HCT116 (cell line): Measurements from ENCODE around the gene CYP1A1. TPM values are rescaled to one million over a fixed set of nuclear protein-coding genes. Genes with fewer than 3 reads are reported as not detected.

Experiments used
- ATAC-seq: fragments of 200-7000 bp; cut with Tn5 transposase; 2 replicates; pipeline ENCODE4 v1.9.1; 2020; ENCODE audit warnings: mild to moderate bottlenecking, moderate library complexity
- BruUV-seq: library from RNA; stranded (reverse); fragments of 400-500 nt; replicated peaks from 2 replicates; lab custom pipeline; 2021; lab: Mats Ljungman, UMichigan
- CTCF ChIA-PET: fragments of 300-600 bp; sonication (Branson Sonifier 250); formaldehyde crosslinking; loops from one replicate; lab custom pipeline; 2021; ENCODE audit warnings: antibody characterized with exemption; lab: Charles Lee
- POLR2A ChIA-PET: fragments of 300-600, 350-600 bp; sonication (Branson Sonifier 250); formaldehyde crosslinking; loops from one replicate; lab custom pipeline; 2021; ENCODE audit warnings: antibody characterized with exemption; lab: Charles Lee
- RAD21 ChIA-PET, 2 experiments: fragments of 300-600 bp; sonication (Branson Sonifier 250); formaldehyde crosslinking; loops; one replicate each; lab custom pipeline; 2023; ENCODE audit warnings: low total read pairs in 2 of 2; ENCODE audit not compliant: uncharacterized antibody in 2 of 2, unreplicated experiment in 2 of 2, low non-redundant PET in 1 of 2; lab: Charles Lee
- DNase-seq: peaks from one replicate; pipeline ENCODE4 v3.0.0-alpha.2; 2010; ENCODE audit warnings: low read depth, low spot score
- H2AFZ ChIP-seq: fragments of 200-600 bp; shearing (Covaris generic), sonication (generic); 2 replicates; pipeline ENCODE4 v1.6.1; 2017; ENCODE audit warnings: low read depth, mixed run types, mixed read lengths, antibody characterized with exemption, low read length; ENCODE audit not compliant: poor library complexity, severe bottlenecking
- H3K27ac ChIP-seq: 2 replicates; pipeline ENCODE4 v1.5.1; 2012; ENCODE audit warnings: low read depth, low read length
- H3K27me3 ChIP-seq: fragments of 200-600 bp; sonication (generic); 2 replicates; pipeline ENCODE4 v1.6.1; 2016; ENCODE audit warnings: mixed run types, low read length, mixed read lengths; ENCODE audit not compliant: insufficient read depth
- H3K36me3 ChIP-seq, 2 experiments: fragments of 200-500 bp in 1 of 2; fragments of 200-600 bp in 1 of 2; sonication (Bioruptor generic) in 1 of 2; sonication (generic) in 1 of 2; 2 replicates each; pipeline versions ENCODE4 v1.5.1 to v1.6.1; 2014 to 2016; ENCODE audit warnings: low read length in 2 of 2, inconsistent platforms in 1 of 2, mixed read lengths in 1 of 2, mixed run types in 1 of 2; ENCODE audit not compliant: insufficient read depth in 2 of 2, control insufficient read depth in 1 of 2
- H3K4me1 ChIP-seq, 2 experiments: fragments of 200-600 bp in 1 of 2; sonication (generic) in 1 of 2; 2 replicates each; pipeline versions ENCODE4 v1.5.1 to v1.6.1; 2012 to 2017; ENCODE audit warnings: low read length in 2 of 2, inconsistent platforms in 1 of 2, mild to moderate bottlenecking in 1 of 2, mixed read lengths in 1 of 2, mixed run types in 1 of 2, moderate library complexity in 1 of 2; ENCODE audit not compliant: insufficient read depth in 2 of 2, control insufficient read depth in 1 of 2
- H3K4me2 ChIP-seq: fragments of 200-600 bp; sonication (generic); 2 replicates; pipeline ENCODE4 v1.6.1; 2017; ENCODE audit warnings: mixed run types, low read length, mixed read lengths
- H3K4me3 ChIP-seq, 2 experiments: fragments of 200-600 bp in 1 of 2; sonication (generic) in 1 of 2; replicated peaks in 1 of 2; 2 replicates each; pipeline ENCODE4 v1.5.1; 2011 to 2016; ENCODE audit warnings: low read length in 2 of 2, control low read depth in 1 of 2, low read depth in 1 of 2, mild to moderate bottlenecking in 1 of 2, mixed read lengths in 1 of 2, mixed run types in 1 of 2
- H3K79me2 ChIP-seq: fragments of 200-600 bp; sonication (generic); 2 replicates; pipeline ENCODE4 v1.6.1; 2017; ENCODE audit warnings: mild to moderate bottlenecking, mixed run types, low read length, moderate library complexity, mixed read lengths; ENCODE audit not compliant: insufficient read depth
- H3K9ac ChIP-seq: fragments of 200-600 bp; sonication (generic); 2 replicates; pipeline ENCODE4 v1.6.1; 2016; ENCODE audit warnings: low read length, mixed read lengths
- H3K9me2 ChIP-seq: fragments of 200-600 bp; sonication (generic), shearing (Covaris generic); 2 replicates; pipeline ENCODE4 v1.6.1; 2017; ENCODE audit warnings: mixed run types, mild to moderate bottlenecking, moderate library complexity; ENCODE audit not compliant: insufficient read depth
- H3K9me3 ChIP-seq, 2 experiments: fragments of 200-500 bp in 1 of 2; fragments of 200-600 bp in 1 of 2; sonication (Bioruptor generic) in 1 of 2; sonication (generic) in 1 of 2; 2 replicates each; pipeline ENCODE4 v1.6.1; 2014 to 2017; ENCODE audit warnings: low read length in 2 of 2, mixed read lengths in 2 of 2, inconsistent platforms in 1 of 2, low read depth in 1 of 2, mild to moderate bottlenecking in 1 of 2, mixed run types in 1 of 2, moderate library complexity in 1 of 2; ENCODE audit not compliant: control insufficient read depth in 1 of 2, insufficient read depth in 1 of 2
- H4K20me1 ChIP-seq: fragments of 200-600 bp; sonication (generic), shearing (Covaris generic); 2 replicates; pipeline ENCODE4 v1.6.1; 2017; ENCODE audit warnings: mixed run types, mild to moderate bottlenecking, moderate library complexity; ENCODE audit not compliant: insufficient read depth
- CBX3 ChIP-seq: IDR thresholded peaks from 2 replicates; pipeline ENCODE4 v1.6.1; 2012; ENCODE audit warnings: low read depth
- CEBPB ChIP-seq: IDR thresholded peaks from 2 replicates; pipeline ENCODE4 v1.6.1; 2012; ENCODE audit warnings: low read depth
- EGR1 ChIP-seq: IDR thresholded peaks from 2 replicates; pipeline ENCODE4 v1.6.1; 2012; ENCODE audit warnings: low read depth
- ELF1 ChIP-seq: IDR thresholded peaks from 2 replicates; pipeline ENCODE4 v1.6.1; 2012; ENCODE audit warnings: low read depth, borderline replicate concordance
- EZH2 ChIP-seq: fragments of 200-600 bp; sonication (generic); IDR thresholded peaks from 2 replicates; pipeline ENCODE4 v1.6.1; 2017; ENCODE audit warnings: antibody characterized with exemption, mixed run types
- EZH2phosphoT487 ChIP-seq: fragments of 200-600 bp; IDR thresholded peaks from 2 replicates; pipeline ENCODE4 v1.6.1; 2018; ENCODE audit warnings: antibody characterized with exemption, borderline replicate concordance
- FOSL1 ChIP-seq: IDR thresholded peaks from 2 replicates; pipeline ENCODE4 v1.6.1; 2012; ENCODE audit warnings: low read depth
- JUND ChIP-seq: IDR thresholded peaks from 2 replicates; pipeline ENCODE4 v1.6.1; 2012
- MAX ChIP-seq: IDR thresholded peaks from 2 replicates; pipeline ENCODE4 v1.6.1; 2012
- POLR2A ChIP-seq: IDR thresholded peaks from 2 replicates; pipeline ENCODE4 v1.7.0; 2011; ENCODE audit warnings: borderline replicate concordance; ENCODE audit not compliant: insufficient read depth, insufficient read length; ENCODE audit errors: extremely low read depth
- POLR2AphosphoS5 ChIP-seq: IDR thresholded peaks from 2 replicates; pipeline ENCODE4 v1.6.1; 2011; ENCODE audit warnings: mild to moderate bottlenecking, low read depth, low read length, moderate library complexity
- RAD21 ChIP-seq: IDR thresholded peaks from 2 replicates; pipeline ENCODE4 v1.6.1; 2012; ENCODE audit warnings: low read depth, mild to moderate bottlenecking
- REST ChIP-seq: IDR thresholded peaks from 2 replicates; pipeline ENCODE4 v1.6.1; 2012; ENCODE audit warnings: low read depth
- SP1 ChIP-seq: IDR thresholded peaks from 2 replicates; pipeline ENCODE4 v1.6.1; 2012; ENCODE audit warnings: low read depth
- SRF ChIP-seq: IDR thresholded peaks from 2 replicates; pipeline ENCODE4 v1.6.1; 2012; ENCODE audit warnings: low read depth
- YY1 ChIP-seq: IDR thresholded peaks from 2 replicates; pipeline ENCODE4 v1.6.1; 2011; ENCODE audit warnings: low read length, low read depth, moderate library complexity, mild to moderate bottlenecking; ENCODE audit not compliant: insufficient replicate concordance; ENCODE audit errors: extremely low read depth
- ZBTB33 ChIP-seq: IDR thresholded peaks from 2 replicates; pipeline ENCODE4 v1.6.1; 2011; ENCODE audit warnings: mild to moderate bottlenecking, low read length, moderate library complexity; ENCODE audit not compliant: insufficient replicate concordance; ENCODE audit errors: extremely low read depth
- ZFX ChIP-seq: fragments of 450-650 bp; IDR thresholded peaks from 2 replicates; pipeline ENCODE4 v1.6.1; 2017
- ZNF274 ChIP-seq: fragments of 200-500 bp; sonication (Bioruptor generic); IDR thresholded peaks from 2 replicates; pipeline ENCODE4 v1.6.1; 2014; ENCODE audit warnings: mild to moderate bottlenecking, low read depth, low read length, inconsistent platforms
- intact Hi-C: fragments of 100-400 bp; cut with micrococcal nuclease; formaldehyde crosslinking; loops from 2 replicates; pipeline ENCODE4 v1.10.0; 2022
- total RNA-seq: library from RNA; stranded (reverse); gene quantifications from one replicate; pipeline ENCODE4 v1.2.1, GENCODE V29; 2021; ENCODE audit not compliant: unreplicated experiment
- TF ChIP-seq, protein P1 (sequence below): IDR thresholded peaks from 2 replicates; pipeline ENCODE4 v1.6.1; 2012

Gene CYP1A1
- total RNA-seq, 1 experiment from 2014 or later: 1.5 TPM

- Histone ChIP-seq H3K27ac (no peak overlapping the region), H3K36me3 (no peaks in the 10 kb centered on the region), H3K9ac (no peak overlapping the region), H3K27me3 (no peaks in the 10 kb centered on the region), H3K4me2 (no peak overlapping the region), H3K4me1 (peaks cover 0 to 10% of the 10 kb centered on the region in 2 experiments; a peak in 2 of 4 replicates), H4K20me1 (no peaks in the 10 kb centered on the region), H2AFZ (no peak overlapping the region), H3K79me2 (no peaks in the 10 kb centered on the region), H3K4me3 (no peak overlapping the region), H3K9me2 (no peaks in the 10 kb centered on the region), H3K9me3 (no peaks in the 10 kb centered on the region)
- ChIA-PET CTCF (no interaction called here), RAD21 (no interaction called here), POLR2A (interaction anchor here (2.0 kb wide), 1 partner anchor 10 kb away, joined by 5 read pairs; no protein-coding TSS in a partner anchor)
- intact Hi-C loops: loop anchor here (10.0 kb wide), 1 partner anchor 735 kb away; no protein-coding TSS in a partner anchor
- ATAC-seq: no peak
- no TSS peak for BruUV-seq
- no peak for DNase-seq
- TF ChIP-seq SP1: no peak
- TF ChIP-seq, protein P1, sequence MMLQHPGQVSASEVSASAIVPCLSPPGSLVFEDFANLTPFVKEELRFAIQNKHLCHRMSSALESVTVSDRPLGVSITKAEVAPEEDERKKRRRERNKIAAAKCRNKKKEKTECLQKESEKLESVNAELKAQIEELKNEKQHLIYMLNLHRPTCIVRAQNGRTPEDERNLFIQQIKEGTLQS: no peak
- no peak for TF ChIP-seq EZH2phosphoT487
- TF ChIP-seq POLR2A: no peak
- TF ChIP-seq MAX: no peak
- no peak for TF ChIP-seq ZNF274
- TF ChIP-seq SRF: no peak
- TF ChIP-seq CBX3: no peak
- TF ChIP-seq FOSL1: no peak
- no peak for TF ChIP-seq CEBPB
- no peak for TF ChIP-seq RAD21
- TF ChIP-seq ZFX: no peak
- no peak for TF ChIP-seq YY1
- TF ChIP-seq EGR1: no peak
- TF ChIP-seq POLR2AphosphoS5: no peak
- TF ChIP-seq JUND: no peak
- TF ChIP-seq EZH2: no peak
- no peak for TF ChIP-seq ZBTB33
- no peak for TF ChIP-seq ELF1
- no peak for TF ChIP-seq REST
Observed at GRCh38 chr15:74749832-74750231, 24.5 kb upstream of the CYP1A1 start.
